A549 (cell line): ENCODE measurements around the gene TSPAN5. TPM values are rescaled to one million over a fixed set of nuclear protein-coding genes. Genes with fewer than 3 reads are reported as not detected.

Source experiments
- ATAC-seq, 2 experiments: fragments of 200-7000 bp in 1 of 2; fragments of >200 bp in 1 of 2; cut with Nextera tagmentation in 1 of 2; cut with Tn5 transposase in 1 of 2; 3 replicates each; pipeline versions ENCODE4 v1.8.0 to v1.9.1; 2018 to 2020; ENCODE audit warnings: mild to moderate bottlenecking in 1 of 2, moderate library complexity in 1 of 2
- CTCF ChIA-PET: fragments of 300-600 bp; sonication (Branson Sonifier 250); formaldehyde crosslinking; extraction: SDS; loops from one replicate; lab custom pipeline; 2021; ENCODE audit warnings: antibody characterized with exemption, inconsistent platforms; lab: Yijun Ruan, JAX
- POLR2A ChIA-PET: fragments of 350-600 bp; formaldehyde crosslinking; extraction: SDS; loops from one replicate; lab custom pipeline; 2021; ENCODE audit warnings: antibody characterized with exemption, inconsistent platforms; lab: Yijun Ruan, JAX
- DNase-seq, 2 experiments: peaks; one replicate each; pipeline versions ENCODE4 v3.0.0 to v3.0.0-alpha.2; 2011 to 2016; ENCODE audit warnings: low read depth in 1 of 2, low spot score in 1 of 2
- FAIRE-seq: peaks from 2 replicates; lab custom pipeline; 2011; peaks lifted over from hg19 to GRCh38; lab: Jason Lieb, UNC
- H3K27ac ChIP-seq, 2 experiments: fragments of >200 bp; sonication (Bioruptor Twin); formaldehyde crosslinking; 3 replicates each; pipeline ENCODE4 v1.5.1; 2016 to 2017
- H3K4me1 ChIP-seq: fragments of >200 bp; sonication (Bioruptor Twin); formaldehyde crosslinking; 3 replicates; pipeline ENCODE4 v1.6.1; 2016
- H3K4me2 ChIP-seq: fragments of >200 bp; sonication (Bioruptor Twin); formaldehyde crosslinking; 3 replicates; pipeline ENCODE4 v1.6.1; 2016
- H3K4me3 ChIP-seq: fragments of >200 bp; sonication (Bioruptor Twin); formaldehyde crosslinking; 3 replicates; pipeline ENCODE4 v1.5.1; 2016
- H3K9me3 ChIP-seq: fragments of >200 bp; sonication (Bioruptor Twin); formaldehyde crosslinking; 3 replicates; pipeline ENCODE4 v1.6.1; 2016
- ATOH8 ChIP-seq: fragments of 250-450 bp; sonication (Bioruptor Pico); IDR thresholded peaks from 2 replicates; pipeline ENCODE4 v1.5.0; 2020; ENCODE audit warnings: low read depth, mild to moderate bottlenecking, moderate library complexity
- CHD4 ChIP-seq: fragments of 200-600 bp; sonication (generic); IDR thresholded peaks from 2 replicates; pipeline ENCODE4 v1.6.1; 2016; ENCODE audit warnings: antibody characterized with exemption, mild to moderate bottlenecking, borderline replicate concordance
- EHF ChIP-seq: fragments of 250-450 bp; sonication (Bioruptor Pico); IDR thresholded peaks from 2 replicates; pipeline ENCODE4 v1.5.0; 2020; ENCODE audit warnings: mild to moderate bottlenecking
- EHMT2 ChIP-seq: fragments of 200-600 bp; sonication (generic); IDR thresholded peaks from 2 replicates; pipeline ENCODE4 v1.6.1; 2016; ENCODE audit warnings: antibody characterized with exemption, low read depth, mild to moderate bottlenecking, moderate library complexity
- EP300 ChIP-seq, 2 experiments: fragments of >200 bp; sonication (Bioruptor Twin); formaldehyde crosslinking; IDR thresholded peaks; 2 replicates in 1 of 2; 3 replicates in 1 of 2; pipeline ENCODE4 v1.6.1; 2016 to 2017
- ESRRA ChIP-seq: fragments of 150-350 bp; IDR thresholded peaks from 2 replicates; pipeline ENCODE4 v1.6.1; 2014; ENCODE audit warnings: mild to moderate bottlenecking, low read length, borderline replicate concordance
- FOSB ChIP-seq: fragments of 250-450 bp; sonication (Bioruptor Pico); IDR thresholded peaks from 2 replicates; pipeline ENCODE4 v1.5.0; 2020; ENCODE audit warnings: mild to moderate bottlenecking, moderate library complexity
- GATA3 ChIP-seq: IDR thresholded peaks from 2 replicates; pipeline ENCODE4 v1.6.1; 2012; ENCODE audit warnings: borderline replicate concordance
- HOXB13 ChIP-seq: fragments of 250-450 bp; sonication (Bioruptor Pico); IDR thresholded peaks from 2 replicates; pipeline ENCODE4 v1.5.0; 2020; ENCODE audit warnings: low read depth, mild to moderate bottlenecking, moderate library complexity
- HOXB5 ChIP-seq: fragments of 250-450 bp; sonication (Bioruptor Pico); IDR thresholded peaks from 2 replicates; pipeline ENCODE4 v1.5.0; 2020; ENCODE audit warnings: mild to moderate bottlenecking, moderate library complexity
- KDM5A ChIP-seq: fragments of 200-600 bp; sonication (generic); IDR thresholded peaks from 2 replicates; pipeline ENCODE4 v1.6.1; 2016; ENCODE audit warnings: antibody characterized with exemption, mild to moderate bottlenecking
- NFE2L2 ChIP-seq: fragments of 150-350 bp; conservative IDR thresholded peaks from 2 replicates; pipeline ENCODE4 v1.6.1; 2014; ENCODE audit warnings: low read length
- NR3C1 ChIP-seq: fragments of >200 bp; sonication (Bioruptor Twin); formaldehyde crosslinking; IDR thresholded peaks from 3 replicates; pipeline ENCODE4 v1.6.1; 2017
- PHF8 ChIP-seq: fragments of 200-600 bp; sonication (generic); IDR thresholded peaks from 2 replicates; pipeline ENCODE4 v1.6.1; 2016; ENCODE audit warnings: low read depth, mild to moderate bottlenecking, antibody characterized with exemption, moderate library complexity, borderline replicate concordance
- POLR2A ChIP-seq: IDR thresholded peaks from 2 replicates; pipeline ENCODE4 v1.6.1; 2012; ENCODE audit warnings: mild to moderate bottlenecking, low read length
- TFCP2L1 ChIP-seq: fragments of 250-450 bp; sonication (Bioruptor Pico); IDR thresholded peaks from 2 replicates; pipeline ENCODE4 v1.5.0; 2021; ENCODE audit warnings: mild to moderate bottlenecking
- USF2 ChIP-seq: fragments of 450-650 bp; IDR thresholded peaks from 2 replicates; pipeline ENCODE4 v1.6.1; 2014; ENCODE audit warnings: antibody characterized with exemption
- ZC3H11A ChIP-seq: fragments of 450-650 bp; IDR thresholded peaks from 2 replicates; pipeline ENCODE4 v1.6.1; 2014; ENCODE audit warnings: antibody characterized with exemption, mild to moderate bottlenecking
- ZNF302 ChIP-seq: fragments of 250-450 bp; sonication (Bioruptor Pico); IDR thresholded peaks from 2 replicates; pipeline ENCODE4 v1.9.0; 2021; ENCODE audit warnings: inconsistent platforms, mild to moderate bottlenecking, moderate library complexity
- WGBS: methylation state at CpG from one replicate; pipeline ENCODE4 v1.1.6; 2017; ENCODE audit errors: missing lambda C conversion rate; 5-methylcytosine and 5-hydroxymethylcytosine counted together
- polyA plus RNA-seq, 4 experiments: library from polyadenylated mRNA; depleted of rRNA in 3 of 4; stranded (reverse); fragments of >200 nt; fragmentation: RNase III in 1 of 4; extraction: RNeasy Plus Mini Kit Qiagen cat#74134 plus additional on column Dnase treatment in 1 of 4; gene quantifications; 2 replicates in 3 of 4; 3 replicates in 1 of 4; pipeline ENCODE4 v1.2.3, GENCODE V29; 2011 to 2017
- TF ChIP-seq, protein P1 (sequence below): fragments of >200 bp; sonication (Bioruptor Twin); formaldehyde crosslinking; IDR thresholded peaks from 3 replicates; pipeline ENCODE4 v1.6.1; 2016
- TF ChIP-seq, protein P2 (sequence below): fragments of >200 bp; sonication (Bioruptor Twin); formaldehyde crosslinking; IDR thresholded peaks from 3 replicates; pipeline ENCODE4 v1.5.1; 2016

Gene TSPAN5
- polyA plus RNA-seq, 2 of the 4 experiments (the other 2 are of a cell fraction), result 9.5 to 12.4 TPM

- TF ChIP-seq KDM5A (no peak), POLR2A (no peak), ZNF302 (CRISPR knock-in tag) (no peak), ZC3H11A (no peak), FOSB (CRISPR knock-in tag) (no peak), ESRRA (no peak)
Observed at GRCh38 chr4:98556451-98556850, 102.0 kb downstream of the TSPAN5 start (continued).

DNA sequence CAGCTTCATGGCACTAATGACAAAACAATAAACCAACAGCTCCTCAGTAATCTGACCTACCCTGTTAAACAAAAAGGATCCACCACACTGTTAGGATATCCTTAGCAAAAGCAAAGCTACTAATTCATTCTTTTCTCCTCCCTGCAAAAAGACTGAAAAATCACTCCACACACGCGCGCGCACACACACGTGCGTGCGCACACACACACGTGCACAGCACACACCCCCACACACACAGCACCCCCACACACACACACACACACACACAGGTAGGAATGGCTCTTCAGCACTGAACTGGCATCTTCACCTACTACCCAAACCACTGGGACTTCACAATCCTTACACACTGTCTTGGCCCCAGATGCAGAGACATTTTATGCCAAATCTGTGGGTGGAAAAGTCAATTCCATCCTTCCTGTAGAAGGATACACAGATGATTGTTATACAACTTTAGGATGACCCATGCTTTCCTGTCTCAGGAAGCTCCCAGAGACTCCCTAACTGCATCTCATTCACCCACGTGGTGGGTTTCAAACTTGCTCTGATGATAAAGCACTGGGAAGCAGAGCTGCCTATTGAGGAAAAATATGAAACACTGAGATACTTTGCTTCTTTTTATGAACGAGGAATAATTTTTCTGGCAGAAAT lies 102.5 kb downstream of the TSPAN5 start:
- TF ChIP-seq EHMT2 (no peak), PHF8 (no peak), NR3C1 (no peak), NFE2L2 (no peak), ZC3H11A (no peak), TFCP2L1 (no peak), EP300 (IDR thresholded peaks at IDR 0.05) (no peak), HOXB13 (CRISPR knock-in tag) (no peak), GATA3 (no peak), CHD4 (no peak), HOXB5 (CRISPR knock-in tag) (no peak), USF2 (no peak), EHF (CRISPR knock-in tag) (no peak), ATOH8 (CRISPR knock-in tag) (no peak)
- TF ChIP-seq, protein P1, sequence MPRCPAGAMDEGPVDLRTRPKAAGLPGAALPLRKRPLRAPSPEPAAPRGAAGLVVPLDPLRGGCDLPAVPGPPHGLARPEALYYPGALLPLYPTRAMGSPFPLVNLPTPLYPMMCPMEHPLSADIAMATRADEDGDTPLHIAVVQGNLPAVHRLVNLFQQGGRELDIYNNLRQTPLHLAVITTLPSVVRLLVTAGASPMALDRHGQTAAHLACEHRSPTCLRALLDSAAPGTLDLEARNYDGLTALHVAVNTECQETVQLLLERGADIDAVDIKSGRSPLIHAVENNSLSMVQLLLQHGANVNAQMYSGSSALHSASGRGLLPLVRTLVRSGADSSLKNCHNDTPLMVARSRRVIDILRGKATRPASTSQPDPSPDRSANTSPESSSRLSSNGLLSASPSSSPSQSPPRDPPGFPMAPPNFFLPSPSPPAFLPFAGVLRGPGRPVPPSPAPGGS, result no peak
- TF ChIP-seq, protein P2, sequence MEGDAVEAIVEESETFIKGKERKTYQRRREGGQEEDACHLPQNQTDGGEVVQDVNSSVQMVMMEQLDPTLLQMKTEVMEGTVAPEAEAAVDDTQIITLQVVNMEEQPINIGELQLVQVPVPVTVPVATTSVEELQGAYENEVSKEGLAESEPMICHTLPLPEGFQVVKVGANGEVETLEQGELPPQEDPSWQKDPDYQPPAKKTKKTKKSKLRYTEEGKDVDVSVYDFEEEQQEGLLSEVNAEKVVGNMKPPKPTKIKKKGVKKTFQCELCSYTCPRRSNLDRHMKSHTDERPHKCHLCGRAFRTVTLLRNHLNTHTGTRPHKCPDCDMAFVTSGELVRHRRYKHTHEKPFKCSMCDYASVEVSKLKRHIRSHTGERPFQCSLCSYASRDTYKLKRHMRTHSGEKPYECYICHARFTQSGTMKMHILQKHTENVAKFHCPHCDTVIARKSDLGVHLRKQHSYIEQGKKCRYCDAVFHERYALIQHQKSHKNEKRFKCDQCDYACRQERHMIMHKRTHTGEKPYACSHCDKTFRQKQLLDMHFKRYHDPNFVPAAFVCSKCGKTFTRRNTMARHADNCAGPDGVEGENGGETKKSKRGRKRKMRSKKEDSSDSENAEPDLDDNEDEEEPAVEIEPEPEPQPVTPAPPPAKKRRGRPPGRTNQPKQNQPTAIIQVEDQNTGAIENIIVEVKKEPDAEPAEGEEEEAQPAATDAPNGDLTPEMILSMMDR, result no peak
- CTCF ChIA-PET, result interaction anchor here (1.0 kb wide), 1 partner anchor 88 kb away, joined by 4 read pairs; no protein-coding TSS in a partner anchor
- Histone ChIP-seq H3K4me3 (no peak overlapping the region), H3K9me3 (no peaks in the 10 kb centered on the region), H3K4me1 (peaks cover 10% of the 10 kb centered on the region), H3K27ac (no peak overlapping the region), H3K4me2 (no peak overlapping the region)
- no peak for DNase-seq
- WGBS, result 81% methylated on average over 10 of the region's 10 CpGs
- POLR2A ChIA-PET, result no interaction called here
- no peak for ATAC-seq
- no peak for FAIRE-seq
